ENCODE data around the gene SCAP.
"Not testable (repeated sequence)": the region's sequence is repeated elsewhere in the genome, so short reads cannot be mapped to it uniquely, and the experiment has no call there.

Gene SCAP

GRCh38 chr3:47392933-47393332 is 82.8 kb downstream of the SCAP start:
- DNase-seq: no peak

DNA sequence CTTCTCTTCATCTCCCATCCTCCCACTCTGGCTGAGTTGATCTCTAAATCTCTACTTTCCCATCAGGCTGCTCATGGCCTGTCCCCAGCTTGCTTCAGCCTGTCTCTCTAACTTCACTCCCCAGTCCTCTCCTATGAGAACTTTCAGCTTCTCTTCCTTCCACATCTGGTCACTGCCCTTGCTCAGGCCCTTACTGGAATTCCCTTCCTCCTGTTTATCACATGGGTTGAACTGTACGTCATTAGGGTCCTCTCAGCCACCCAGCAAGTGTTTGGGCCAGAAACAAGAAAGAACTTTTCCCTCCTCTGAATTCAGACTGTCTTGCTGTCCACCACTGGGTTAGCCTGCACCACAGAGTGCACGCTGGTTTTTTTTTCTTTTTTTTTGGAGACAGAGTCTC is 89.9 kb downstream of the SCAP start:
- DNase-seq: no peak

- DNase-seq: no peak
These were observed 90.7 kb downstream of the SCAP start for GRCh38 chr3:47385007-47385406.

- DNase-seq: no peak
These were observed 91.3 kb downstream of the SCAP start for GRCh38 chr3:47384425-47384824.

DNA sequence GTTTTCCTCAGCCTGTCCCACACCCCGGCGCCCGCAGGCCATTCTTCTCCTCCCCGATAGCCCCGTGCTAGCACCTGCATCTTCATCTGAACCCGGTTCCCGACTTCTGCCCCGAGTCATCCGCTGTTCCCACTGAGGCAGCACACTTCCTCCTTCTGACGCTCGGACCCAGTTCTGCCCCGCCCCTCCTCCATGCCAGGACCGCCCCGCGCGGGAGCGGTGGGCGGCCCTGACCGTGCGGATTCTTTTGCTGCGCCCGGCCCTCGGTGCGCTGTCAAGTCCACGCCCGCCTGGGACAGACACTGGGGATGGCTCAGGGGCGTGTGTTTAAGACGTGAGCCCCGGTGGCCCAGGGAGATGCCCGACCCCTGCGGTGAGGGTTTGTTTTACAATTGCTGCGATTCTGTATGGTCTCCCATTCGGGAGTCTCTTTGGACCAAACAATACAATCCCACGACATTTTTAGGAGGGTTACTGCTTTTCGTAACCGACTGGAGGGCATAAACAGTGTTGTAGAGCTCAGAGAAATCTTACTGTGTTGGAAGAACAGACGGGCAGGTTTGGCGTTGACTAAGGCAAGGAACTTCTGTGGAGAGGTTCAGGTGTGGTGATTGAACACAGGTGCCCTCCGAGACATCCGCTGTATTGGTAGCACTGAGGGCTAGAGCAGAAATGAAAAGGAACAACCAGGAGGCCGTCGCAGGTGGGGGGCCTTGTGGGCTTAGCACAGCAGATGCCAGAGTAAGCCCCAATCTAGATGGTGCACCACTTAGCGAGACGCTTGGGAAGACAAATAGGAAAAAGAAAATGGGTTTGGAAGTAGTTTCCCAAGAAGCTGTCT is 94.2 kb downstream of the SCAP start:
- peak; percentile 21 for DNase-seq

DNA sequence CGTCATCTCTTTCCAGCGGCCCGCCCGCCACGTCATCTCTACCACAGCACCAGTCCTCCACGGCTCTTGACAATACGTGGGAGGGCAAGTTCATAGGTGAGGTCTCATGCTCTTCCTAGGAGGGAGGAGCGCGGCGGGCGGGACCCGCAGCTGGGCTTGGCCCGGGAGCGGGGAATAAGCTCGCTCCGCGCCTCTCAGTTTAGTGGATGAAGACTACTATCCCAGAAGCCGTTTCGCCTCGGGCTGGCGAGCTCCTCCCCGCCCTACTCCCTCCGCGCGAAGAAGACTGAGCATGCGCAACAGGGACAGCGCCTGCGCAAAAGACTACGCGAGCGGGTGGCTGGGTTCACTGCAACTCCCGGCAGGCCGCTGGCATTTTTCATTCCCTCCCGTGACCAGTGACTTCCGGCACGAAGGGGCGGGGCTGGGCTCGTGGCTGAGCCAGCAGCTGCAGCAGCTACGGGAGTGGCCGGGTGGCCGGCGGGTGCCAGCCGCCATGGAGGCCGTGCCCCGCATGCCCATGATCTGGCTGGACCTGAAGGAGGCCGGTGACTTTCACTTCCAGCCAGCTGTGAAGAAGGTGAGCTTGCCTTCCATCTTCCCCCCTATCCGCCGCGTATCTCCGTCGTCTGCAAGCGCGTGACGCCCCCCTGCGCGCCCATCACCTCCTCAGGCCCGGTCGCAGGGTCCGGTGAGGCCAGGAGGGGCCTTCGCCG is 95.0 kb downstream of the SCAP start, which contains the start of gene PTPN23:
PTPN23 (plus strand) TSS at position 421 of the 716 bp plus-strand sequence; CDS start at position 497, 76 bp downstream.
- peak; percentile 82 for DNase-seq

- DNase-seq: no peak
These were observed 95.6 kb downstream of the SCAP start for GRCh38 chr3:47380026-47380600.

- no peak for DNase-seq
These were observed 96.3 kb downstream of the SCAP start for GRCh38 chr3:47379411-47379899.

GRCh38 chr3:47378869-47379268 is 96.9 kb downstream of the SCAP start:
- DNase-seq: no peak

GRCh38 chr3:47377186-47377585 is 98.6 kb downstream of the SCAP start:
- no peak for DNase-seq

GRCh38 chr3:47376393-47376792 is 99.3 kb downstream of the SCAP start:
- DNase-seq: no peak

DNA sequence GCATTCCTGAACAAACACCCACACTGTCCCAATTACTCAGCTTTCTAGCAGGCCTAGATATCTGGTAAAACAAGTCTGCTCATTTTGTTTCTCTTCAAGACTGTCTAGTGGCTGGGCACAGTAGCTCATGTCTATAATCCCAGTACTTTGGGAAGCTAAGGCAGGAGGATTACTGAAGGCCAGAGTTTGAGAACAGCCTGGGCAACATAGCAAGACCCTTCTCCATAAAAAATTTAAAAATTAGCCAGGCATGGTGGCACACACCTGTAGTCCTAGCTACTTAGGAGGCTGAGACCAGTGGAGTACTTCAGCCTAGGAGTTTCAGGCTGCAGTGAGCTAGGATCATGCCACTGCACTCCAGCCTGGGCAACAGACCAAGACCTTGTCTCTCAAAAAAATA is 101.2 kb downstream of the SCAP start:
- DNase-seq: no peak

DNA sequence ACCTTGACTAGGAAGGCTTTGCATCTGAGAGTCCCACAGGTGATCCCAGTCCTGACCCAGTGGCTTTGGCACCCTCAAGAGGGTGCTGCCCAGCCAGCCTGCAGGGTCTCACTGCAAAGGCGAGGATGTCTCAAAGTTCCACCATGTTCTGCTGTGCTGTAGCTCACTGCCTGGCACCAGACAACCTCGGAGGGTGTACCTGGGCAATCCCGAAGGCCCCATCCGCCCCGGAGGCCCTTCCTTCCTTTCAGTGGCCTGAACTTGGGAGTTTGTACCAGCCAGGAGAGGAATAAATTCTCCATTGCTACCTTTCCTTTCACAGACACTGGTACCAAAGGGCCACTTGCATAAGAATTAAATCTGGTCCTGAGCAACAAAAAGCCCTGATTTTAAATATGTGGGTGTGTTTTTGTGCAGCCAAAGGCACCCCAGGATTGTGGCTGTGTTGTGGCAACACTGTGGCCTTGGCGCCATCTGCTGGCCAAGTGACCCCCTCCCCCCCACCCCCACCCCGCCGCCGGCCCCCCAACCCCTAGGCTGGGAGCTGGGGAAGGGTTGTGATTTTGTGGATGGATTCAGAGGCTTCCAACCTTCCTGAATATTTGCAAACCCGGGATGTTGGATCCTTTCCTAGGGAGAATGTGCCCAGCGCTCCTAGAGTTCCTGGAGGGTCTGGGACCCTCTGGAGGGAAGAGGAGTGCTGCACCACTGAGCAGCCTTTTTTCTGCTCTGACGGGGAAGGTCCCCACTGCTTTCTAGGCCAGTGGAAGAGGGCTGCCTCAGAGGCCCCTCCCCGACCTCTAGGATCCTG is 104.6 kb downstream of the SCAP start:
- no peak for DNase-seq

DNA sequence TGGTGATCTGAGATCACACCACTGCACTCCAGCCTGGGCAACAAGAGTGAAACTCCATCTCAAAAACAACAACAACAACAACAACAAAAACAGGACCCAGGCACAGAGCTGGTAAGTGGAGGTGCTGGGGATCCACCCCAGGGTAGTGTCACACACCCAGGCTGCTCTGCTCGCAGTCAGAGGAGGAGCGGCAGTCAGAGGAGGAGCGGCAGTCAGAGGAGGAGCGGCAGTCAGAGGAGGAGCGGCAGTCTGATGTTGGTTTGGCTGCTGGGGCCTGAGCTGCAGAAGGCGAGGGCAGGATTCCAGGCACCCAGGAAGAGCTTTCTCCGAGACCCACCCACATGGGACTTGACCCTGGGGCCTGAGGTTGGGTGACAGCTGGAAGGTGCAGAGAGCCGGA is 105.7 kb downstream of the SCAP start:
- DNase-seq: not testable (repeated sequence)

- DNase-seq: no peak
These were observed 108.1 kb downstream of the SCAP start for GRCh38 chr3:47367631-47368030.

GRCh38 chr3:47366833-47367232 is 108.9 kb downstream of the SCAP start:
- no peak for DNase-seq

- DNase-seq: no peak
These were observed 110.3 kb downstream of the SCAP start for GRCh38 chr3:47365213-47366153.

All from DMS79 (cell line).